OCI-LY7 (cell line): ENCODE results near the gene GRK5. TPM values are rescaled to one million over a fixed set of nuclear protein-coding genes. Genes with fewer than 3 reads are reported as not detected.

Experiments used
- BruUV-seq: library from RNA; stranded (reverse); fragments of 400-500 nt; replicated peaks from 2 replicates; lab custom pipeline; 2021; lab: Mats Ljungman, UMichigan
- CTCF ChIA-PET: fragments of 300-600 bp; sonication (Branson Sonifier 250); formaldehyde crosslinking; loops from one replicate; lab custom pipeline; 2022; ENCODE audit warnings: antibody characterized with exemption; ENCODE audit not compliant: unreplicated experiment; lab: Charles Lee
- POLR2A ChIA-PET: fragments of 300-600 bp; sonication (Branson Sonifier 250); formaldehyde crosslinking; loops from one replicate; lab custom pipeline; 2022; ENCODE audit warnings: antibody characterized with exemption; lab: Charles Lee
- DNase-seq: peaks from one replicate; pipeline ENCODE4 v3.0.0-alpha.2; 2015; ENCODE audit warnings: low spot score
- H2AFZ ChIP-seq: fragments of 200-600 bp; sonication (generic), shearing (Covaris generic); 2 replicates; pipeline ENCODE4 v1.6.1; 2014; ENCODE audit warnings: mild to moderate bottlenecking, antibody characterized with exemption, low read length, moderate library complexity
- H3K27ac ChIP-seq: fragments of 200-600 bp; sonication (generic); 2 replicates; pipeline ENCODE4 v1.5.1; 2014; ENCODE audit warnings: mixed run types, low read depth, mild to moderate bottlenecking, moderate library complexity, low read length, inconsistent platforms; ENCODE audit not compliant: poor library complexity, severe bottlenecking
- H3K36me3 ChIP-seq: fragments of 200-600 bp; sonication (generic); 2 replicates; pipeline ENCODE4 v1.6.1; 2014; ENCODE audit warnings: mild to moderate bottlenecking, antibody characterized with exemption, low read length, moderate library complexity, mixed read lengths; ENCODE audit not compliant: insufficient read depth
- H3K4me1 ChIP-seq: fragments of 200-600 bp; sonication (generic); 2 replicates; pipeline ENCODE4 v1.5.1; 2014; ENCODE audit warnings: mild to moderate bottlenecking, low read length; ENCODE audit not compliant: insufficient read depth, poor library complexity, severe bottlenecking
- H3K4me2 ChIP-seq: fragments of 200-600 bp; sonication (generic); 2 replicates; pipeline ENCODE4 v1.6.1; 2014; ENCODE audit warnings: mild to moderate bottlenecking, low read length
- H3K4me3 ChIP-seq: fragments of 200-600 bp; sonication (generic); 2 replicates; pipeline ENCODE4 v1.5.1; 2014; ENCODE audit warnings: mild to moderate bottlenecking, low read depth, low read length; ENCODE audit not compliant: poor library complexity, severe bottlenecking
- H3K79me2 ChIP-seq: fragments of 200-600 bp; sonication (generic); 2 replicates; pipeline ENCODE4 v1.6.1; 2016; ENCODE audit warnings: low read depth, mild to moderate bottlenecking, low read length, moderate library complexity, mixed read lengths; ENCODE audit not compliant: insufficient read depth
- H3K9me2 ChIP-seq: fragments of 200-600 bp; sonication (generic); 2 replicates; pipeline ENCODE4 v1.6.1; 2016; ENCODE audit warnings: mild to moderate bottlenecking, low read length, mixed read lengths; ENCODE audit not compliant: insufficient read depth
- H3K9me3 ChIP-seq: fragments of 200-600 bp; sonication (generic); 2 replicates; pipeline ENCODE4 v1.6.1; 2014; ENCODE audit warnings: mild to moderate bottlenecking, mixed run types, low read length, mixed read lengths
- H4K20me1 ChIP-seq: fragments of 200-600 bp; sonication (generic); 2 replicates; pipeline ENCODE4 v1.6.1; 2014; ENCODE audit warnings: mild to moderate bottlenecking, antibody characterized with exemption, low read length, moderate library complexity, mixed read lengths; ENCODE audit not compliant: insufficient read depth
- EZH2phosphoT487 ChIP-seq: fragments of 200-600 bp; sonication (generic); IDR thresholded peaks from 2 replicates; pipeline ENCODE4 v1.6.1; 2018; ENCODE audit warnings: low read depth, borderline replicate concordance, mild to moderate bottlenecking, mixed run types, antibody characterized with exemption, low read length, moderate library complexity, mixed read lengths
- intact Hi-C: fragments of 100-400 bp; cut with micrococcal nuclease; formaldehyde crosslinking; loops from one replicate; pipeline ENCODE4 v1.10.0; 2022; ENCODE audit not compliant: unreplicated experiment
- total RNA-seq, 2 experiments: library from RNA; depleted of rRNA in 1 of 2; stranded (reverse); fragments of >200 nt in 1 of 2; shearing (Covaris generic) in 1 of 2; gene quantifications; 2 replicates each; pipeline ENCODE4 v1.2.3, GENCODE V29; 2014 to 2022
- TF ChIP-seq, protein P1 (sequence below): fragments of 200-600 bp; sonication (generic); conservative IDR thresholded peaks from 2 replicates; pipeline ENCODE4 v1.5.1; 2014; ENCODE audit warnings: mild to moderate bottlenecking, antibody characterized with exemption, low read length, moderate library complexity, mixed read lengths

GRK5 gene
- total RNA-seq, 2 experiments from 2014 or later = 4.7 to 10.2 TPM

GRCh38 chr10:119278126-119278709, 70.8 kb downstream of the GRK5 start:
- intact Hi-C loops = no loop called here
- no peak overlapping the region for H3K4me2 ChIP-seq

DNA sequence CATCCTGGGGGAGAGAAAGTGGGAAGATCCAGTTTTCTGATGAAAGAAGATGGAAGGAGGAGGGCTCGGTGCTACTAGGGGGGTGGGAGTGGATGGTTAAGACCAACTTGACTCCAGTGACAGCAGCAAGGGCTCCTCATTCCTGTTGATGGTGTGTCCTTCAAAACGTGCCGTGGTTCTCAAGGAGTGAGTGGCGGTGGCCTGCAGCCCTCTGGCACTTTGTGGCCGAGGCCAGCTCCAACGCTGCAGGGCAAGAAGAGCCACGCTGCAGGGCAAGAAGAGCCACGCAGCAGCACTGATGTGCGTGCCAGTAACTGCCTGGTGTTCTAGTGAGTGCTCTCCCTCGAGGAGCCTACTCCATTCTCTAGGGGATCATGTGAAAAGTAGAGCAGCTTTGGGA, 72.1 kb downstream of the GRK5 start:
- CTCF ChIA-PET = no interaction called here
- no TSS peak for BruUV-seq
- Histone ChIP-seq H3K4me1 (peaks cover 26% of the 10 kb centered on the region), H3K27ac (no peak overlapping the region), H3K79me2 (no peaks in the 10 kb centered on the region), H3K36me3 (no peaks in the 10 kb centered on the region), H3K4me3 (no peak overlapping the region), H4K20me1 (no peaks in the 10 kb centered on the region), H3K9me2 (no peaks in the 10 kb centered on the region), H3K4me2 (no peak overlapping the region), H3K9me3 (no peaks in the 10 kb centered on the region), H2AFZ (no peak overlapping the region)
- POLR2A ChIA-PET = no interaction called here
- no peak for DNase-seq
- intact Hi-C loops = no loop called here
- TF ChIP-seq EZH2phosphoT487 = no peak
- TF ChIP-seq, protein P1, sequence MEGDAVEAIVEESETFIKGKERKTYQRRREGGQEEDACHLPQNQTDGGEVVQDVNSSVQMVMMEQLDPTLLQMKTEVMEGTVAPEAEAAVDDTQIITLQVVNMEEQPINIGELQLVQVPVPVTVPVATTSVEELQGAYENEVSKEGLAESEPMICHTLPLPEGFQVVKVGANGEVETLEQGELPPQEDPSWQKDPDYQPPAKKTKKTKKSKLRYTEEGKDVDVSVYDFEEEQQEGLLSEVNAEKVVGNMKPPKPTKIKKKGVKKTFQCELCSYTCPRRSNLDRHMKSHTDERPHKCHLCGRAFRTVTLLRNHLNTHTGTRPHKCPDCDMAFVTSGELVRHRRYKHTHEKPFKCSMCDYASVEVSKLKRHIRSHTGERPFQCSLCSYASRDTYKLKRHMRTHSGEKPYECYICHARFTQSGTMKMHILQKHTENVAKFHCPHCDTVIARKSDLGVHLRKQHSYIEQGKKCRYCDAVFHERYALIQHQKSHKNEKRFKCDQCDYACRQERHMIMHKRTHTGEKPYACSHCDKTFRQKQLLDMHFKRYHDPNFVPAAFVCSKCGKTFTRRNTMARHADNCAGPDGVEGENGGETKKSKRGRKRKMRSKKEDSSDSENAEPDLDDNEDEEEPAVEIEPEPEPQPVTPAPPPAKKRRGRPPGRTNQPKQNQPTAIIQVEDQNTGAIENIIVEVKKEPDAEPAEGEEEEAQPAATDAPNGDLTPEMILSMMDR = no peak

More at GRCh38 chr10:119278126-119278709, 70.8 kb downstream of the GRK5 start:
- H3K4me3 ChIP-seq = no peak overlapping the region
- H2AFZ ChIP-seq = no peak overlapping the region
- no peak for TF ChIP-seq EZH2phosphoT487
- TF ChIP-seq, protein P1 = no peak
- H3K36me3 ChIP-seq = no peaks in the 10 kb centered on the region
- no peak for DNase-seq
- H3K9me2 ChIP-seq = no peaks in the 10 kb centered on the region
- no peaks in the 10 kb centered on the region for H3K9me3 ChIP-seq
- POLR2A ChIA-PET = no interaction called here
- CTCF ChIA-PET = no interaction called here
- no peak overlapping the region for H3K27ac ChIP-seq
- H3K4me1 ChIP-seq = peaks cover 17% of the 10 kb centered on the region
- no TSS peak for BruUV-seq
- no peaks in the 10 kb centered on the region for H4K20me1 ChIP-seq
- no peaks in the 10 kb centered on the region for H3K79me2 ChIP-seq

DNA sequence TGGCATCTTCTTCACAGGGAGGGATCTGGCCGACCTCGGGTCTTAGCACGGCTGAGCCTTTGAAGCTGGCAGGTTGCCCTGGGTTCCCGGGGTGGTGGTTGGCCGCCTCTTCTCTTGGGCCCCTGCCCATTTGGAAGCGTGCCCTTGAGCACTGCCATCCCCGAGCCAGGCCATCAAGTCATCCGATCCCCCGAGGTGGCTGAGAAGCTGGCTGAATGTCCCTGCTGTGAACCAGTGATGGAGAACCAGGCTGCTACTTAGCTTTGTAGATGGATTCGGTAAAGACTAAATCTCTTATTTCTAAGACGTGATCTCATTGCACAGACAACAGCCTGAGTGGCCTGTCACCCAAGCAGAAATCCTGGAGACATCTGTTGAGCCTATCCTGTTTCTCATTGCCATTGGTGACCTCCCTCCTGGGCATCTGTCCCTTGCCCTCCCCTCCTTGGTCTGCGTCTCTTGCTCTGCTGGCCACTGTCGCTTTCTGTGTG, 74.3 kb downstream of the GRK5 start:
- ChIA-PET POLR2A (no interaction called here), CTCF (no interaction called here)
- peaks cover 31% of the 10 kb centered on the region for H3K4me1 ChIP-seq
- no TSS peak for BruUV-seq
- DNase-seq = no peak
- no peaks in the 10 kb centered on the region for H4K20me1 ChIP-seq
- TF ChIP-seq, protein P1 = no peak
- TF ChIP-seq EZH2phosphoT487 = no peak
- no peaks in the 10 kb centered on the region for H3K9me2 ChIP-seq
- H3K4me2 ChIP-seq = no peak overlapping the region
- intact Hi-C loops = no loop called here
- no peak overlapping the region for H3K4me3 ChIP-seq
- H3K9me3 ChIP-seq = no peaks in the 10 kb centered on the region
- no peak overlapping the region for H3K27ac ChIP-seq
- H2AFZ ChIP-seq = no peak overlapping the region
- H3K79me2 ChIP-seq = no peaks in the 10 kb centered on the region
- H3K36me3 ChIP-seq = no peaks in the 10 kb centered on the region
